ENCODE results near the gene CEP120.
"Not testable (repeated sequence)": the region's sequence is repeated elsewhere in the genome, so short reads cannot be mapped to it uniquely, and the experiment has no call there.

Gene CEP120

DNA sequence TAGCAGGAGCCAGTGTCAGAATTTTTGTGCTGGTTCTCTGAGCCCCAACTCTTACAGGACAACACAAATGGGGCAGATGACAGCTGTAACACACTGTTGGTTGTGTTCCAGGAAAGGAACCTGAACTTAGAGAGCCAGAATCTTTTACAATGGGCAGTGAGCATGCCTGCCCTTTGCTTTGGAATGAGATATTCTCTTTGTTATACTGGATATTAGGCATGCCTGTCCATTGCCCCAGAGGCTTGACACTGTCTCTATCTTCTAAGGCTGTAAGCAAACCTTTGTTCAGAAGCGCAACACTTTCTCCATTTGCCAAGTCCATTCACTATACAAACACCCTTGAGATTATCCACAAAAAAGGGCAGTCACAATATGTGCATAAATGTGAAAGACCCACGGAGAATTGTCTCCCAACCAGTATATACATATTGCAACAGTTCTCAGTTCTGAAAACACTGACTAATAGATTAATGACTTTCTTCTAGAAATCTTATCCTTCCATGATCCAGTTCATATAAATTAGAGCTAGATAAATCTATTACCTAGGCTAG lies 26.3 kb upstream of the CEP120 start:
- H3K4me1 ChIP-seq (ENCODE audit: insufficient read depth, low read length), result no peaks in the 10 kb centered on the region
- H3K9ac ChIP-seq (ENCODE audit: low read depth, low read length), result no peak overlapping the region
- H3K9me3 ChIP-seq (ENCODE audit: control insufficient read depth, insufficient read depth, low read length), result no peaks in the 10 kb centered on the region
- no peaks in the 10 kb centered on the region for H3K36me3 ChIP-seq (ENCODE audit: insufficient read depth, low read length)

DNA sequence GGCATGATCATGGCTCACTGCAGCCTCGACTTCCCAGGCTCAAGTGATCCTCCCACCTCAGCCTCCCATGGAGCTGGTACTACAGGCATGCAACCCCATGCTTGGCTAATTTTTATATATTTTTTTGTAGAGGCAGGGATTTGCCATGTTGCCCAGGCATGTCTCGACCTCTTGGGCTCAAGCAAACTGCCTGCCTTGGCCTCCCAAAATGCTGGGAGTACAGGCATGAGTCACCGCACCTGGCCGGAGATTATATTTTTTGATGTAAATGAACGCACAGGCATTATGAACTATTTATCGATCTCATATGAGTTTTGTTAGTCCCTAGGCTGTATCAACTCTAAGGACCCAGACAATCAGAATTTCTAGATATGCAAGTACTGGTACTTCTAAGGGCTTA lies 25.5 kb upstream of the CEP120 start:
- H3K4me1 ChIP-seq (ENCODE audit: insufficient read depth, low read length), result no peaks in the 10 kb centered on the region
- H3K9ac ChIP-seq (ENCODE audit: low read depth, low read length), result no peak overlapping the region
- no peaks in the 10 kb centered on the region for H3K9me3 ChIP-seq (ENCODE audit: control insufficient read depth, insufficient read depth, low read length)
- no peaks in the 10 kb centered on the region for H3K36me3 ChIP-seq (ENCODE audit: insufficient read depth, low read length)

DNA sequence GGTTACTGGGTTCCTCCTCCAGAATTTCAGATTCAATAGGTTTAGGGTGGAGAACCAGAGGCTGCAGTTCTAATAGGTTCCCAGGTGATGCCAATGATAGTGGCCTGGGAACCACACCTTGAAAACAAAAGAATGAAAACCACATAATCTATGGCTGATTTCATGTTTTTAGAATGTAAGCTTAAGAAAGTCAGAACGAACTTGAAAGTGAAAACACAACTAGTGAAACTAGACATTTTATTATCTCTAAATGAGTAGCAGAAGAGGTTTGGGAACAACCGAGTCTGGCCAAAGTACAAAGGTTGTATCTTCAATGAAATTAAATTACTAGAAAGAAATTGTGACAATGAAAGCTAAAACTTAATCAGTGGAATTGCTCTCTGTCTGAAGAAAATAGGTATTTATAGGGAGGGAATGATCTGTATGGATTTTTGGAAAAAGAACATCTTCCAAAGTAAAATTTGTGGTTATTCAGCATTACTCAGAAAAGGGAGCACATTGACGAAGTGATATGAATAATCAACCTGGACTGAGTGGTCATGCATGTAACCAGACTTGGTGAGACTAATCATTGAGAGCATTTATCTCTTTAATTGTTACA lies 24.9 kb upstream of the CEP120 start:
- Histone ChIP-seq H3K4me1 (ENCODE audit: insufficient read depth, low read length) (no peaks in the 10 kb centered on the region), H3K9ac (ENCODE audit: low read depth, low read length) (no peak overlapping the region), H3K9me3 (ENCODE audit: control insufficient read depth, insufficient read depth, low read length) (no peaks in the 10 kb centered on the region), H3K36me3 (ENCODE audit: insufficient read depth, low read length) (no peaks in the 10 kb centered on the region)

DNA sequence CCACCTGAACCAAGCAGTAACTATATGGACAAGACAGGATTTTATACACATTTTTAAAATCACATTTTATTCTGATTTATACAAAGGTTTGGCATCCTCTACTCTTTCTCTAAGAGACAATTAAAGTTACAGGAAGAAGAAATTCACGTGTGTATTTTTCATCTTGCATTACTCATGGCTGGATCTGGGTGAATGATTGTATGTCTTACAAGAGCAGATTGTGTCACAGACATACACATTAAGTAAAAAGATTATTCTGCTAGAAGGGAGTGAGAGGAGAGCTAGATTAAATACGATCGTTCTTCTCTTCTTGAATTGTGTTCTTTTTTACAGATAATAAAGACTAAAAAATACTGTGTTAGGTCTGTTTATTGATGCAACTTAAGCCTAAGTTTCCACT lies 20.8 kb upstream of the CEP120 start:
- no peaks in the 10 kb centered on the region for H3K9me3 ChIP-seq (ENCODE audit: control insufficient read depth, insufficient read depth, low read length)
- H3K9ac ChIP-seq (ENCODE audit: low read depth, low read length), result no peak overlapping the region
- no peaks in the 10 kb centered on the region for H3K4me1 ChIP-seq (ENCODE audit: insufficient read depth, low read length)
- no peaks in the 10 kb centered on the region for H3K36me3 ChIP-seq (ENCODE audit: insufficient read depth, low read length)

DNA sequence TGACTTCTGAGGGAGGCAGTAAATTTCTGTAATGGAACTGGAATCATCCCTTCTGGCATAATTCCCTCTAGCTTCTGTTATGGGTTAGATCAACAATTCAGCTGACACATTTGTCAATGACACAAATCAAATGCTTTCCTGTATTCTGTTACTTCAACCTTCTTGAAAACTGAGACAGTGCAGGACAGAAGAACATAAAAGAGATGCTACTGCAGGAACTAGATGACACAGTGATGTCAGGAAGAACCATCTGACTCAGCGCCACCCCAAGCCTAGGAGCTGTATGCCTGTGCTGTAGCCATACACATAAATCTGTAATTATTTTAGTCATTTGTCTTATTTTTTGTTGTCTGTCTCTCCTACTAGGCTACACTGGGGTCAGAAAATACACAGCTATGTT lies 18.2 kb upstream of the CEP120 start:
- Histone ChIP-seq H3K9ac (ENCODE audit: low read depth, low read length) (no peak overlapping the region), H3K9me3 (ENCODE audit: control insufficient read depth, insufficient read depth, low read length) (no peaks in the 10 kb centered on the region), H3K36me3 (ENCODE audit: insufficient read depth, low read length) (no peaks in the 10 kb centered on the region), H3K4me1 (ENCODE audit: insufficient read depth, low read length) (0 out of 2 replicates have a peak, but pooled peaks cover 5% of the 10 kb centered on the region)

DNA sequence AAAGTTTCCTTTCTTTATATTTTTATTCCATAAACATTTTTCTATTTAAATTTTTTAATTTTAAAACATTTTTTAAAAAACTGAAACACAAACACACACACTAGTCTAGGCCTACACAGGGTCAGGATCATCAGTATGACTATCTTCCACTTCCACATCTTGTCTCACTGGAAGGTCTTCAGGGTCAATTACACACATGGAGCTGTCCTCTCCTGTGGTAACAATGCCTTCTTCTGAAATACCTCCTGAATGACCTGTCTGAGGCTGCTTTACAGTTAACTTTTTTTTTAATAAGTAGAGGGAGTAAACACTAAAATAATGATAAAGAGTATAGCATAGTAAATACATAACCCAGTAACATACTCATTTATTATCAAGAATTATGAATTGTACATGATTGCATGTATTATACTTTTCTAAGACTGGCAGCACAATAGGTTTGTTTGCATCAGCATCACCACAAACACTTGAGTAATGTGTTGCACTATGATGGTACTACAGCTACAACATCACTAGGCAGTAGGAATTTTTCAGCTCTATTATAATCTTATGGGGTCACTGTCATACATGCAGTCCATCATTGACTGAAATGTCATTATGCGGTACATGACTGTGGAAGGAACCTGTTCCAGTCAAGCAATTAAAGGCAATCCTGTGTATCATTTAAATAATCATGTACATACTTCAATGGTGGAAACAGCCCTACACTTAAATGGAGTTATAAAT lies 17.4 kb upstream of the CEP120 start:
- Histone ChIP-seq H3K9me3 (ENCODE audit: control insufficient read depth, insufficient read depth, low read length) (no peaks in the 10 kb centered on the region), H3K36me3 (ENCODE audit: insufficient read depth, low read length) (no peaks in the 10 kb centered on the region), H3K4me1 (ENCODE audit: insufficient read depth, low read length) (0 out of 2 replicates have a peak, but pooled peaks cover 5% of the 10 kb centered on the region), H3K9ac (ENCODE audit: low read depth, low read length) (no peak overlapping the region)

DNA sequence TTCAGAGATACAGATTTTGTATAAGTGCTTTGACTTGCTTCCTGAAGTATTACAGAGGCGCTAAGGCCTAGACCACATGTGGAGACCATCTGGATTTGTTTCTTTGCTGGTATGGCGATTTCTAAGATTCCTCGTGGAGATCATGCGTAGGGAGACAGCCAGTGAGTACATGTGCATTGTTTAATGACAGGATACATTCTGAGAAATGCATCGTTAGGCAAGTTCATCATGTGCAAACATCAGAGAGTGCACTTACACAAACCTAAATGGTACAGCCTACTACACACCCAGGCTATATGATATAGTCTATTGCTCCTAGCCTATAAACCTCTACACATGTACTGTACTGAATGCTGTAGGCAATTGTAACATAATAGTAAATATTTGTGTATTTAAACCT lies 16.5 kb upstream of the CEP120 start:
- no peaks in the 10 kb centered on the region for H3K36me3 ChIP-seq (ENCODE audit: insufficient read depth, low read length)
- H3K9me3 ChIP-seq (ENCODE audit: control insufficient read depth, insufficient read depth, low read length), result no peaks in the 10 kb centered on the region
- no peak overlapping the region for H3K9ac ChIP-seq (ENCODE audit: low read depth, low read length)

DNA sequence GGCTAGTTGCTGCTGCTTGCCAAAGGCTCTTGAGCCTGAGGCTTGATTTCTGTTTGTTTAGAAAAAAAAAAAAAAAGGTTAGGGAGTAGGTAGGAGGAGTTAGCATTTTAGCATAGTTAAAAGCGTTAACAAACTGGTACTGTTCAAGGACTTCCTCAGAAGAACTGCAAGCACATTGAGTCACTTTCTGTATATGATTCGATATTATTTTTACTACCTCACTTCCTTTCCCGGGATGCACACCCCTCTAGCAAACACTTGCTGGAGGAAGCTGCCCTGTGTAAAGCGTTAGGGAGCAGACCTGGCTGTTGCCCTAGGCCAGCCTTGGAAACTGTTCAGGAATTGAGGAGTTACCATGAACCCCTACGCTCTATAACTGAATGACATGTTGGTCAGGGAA lies 15.7 kb upstream of the CEP120 start:
- H3K4me1 ChIP-seq (ENCODE audit: insufficient read depth, low read length), result 0 out of 2 replicates have a peak, but pooled peaks cover 5% of the 10 kb centered on the region
- H3K9ac ChIP-seq (ENCODE audit: low read depth, low read length), result no peak overlapping the region
- no peaks in the 10 kb centered on the region for H3K36me3 ChIP-seq (ENCODE audit: insufficient read depth, low read length)
- H3K9me3 ChIP-seq (ENCODE audit: control insufficient read depth, insufficient read depth, low read length), result no peaks in the 10 kb centered on the region

More for the DNA sequence above, 16.5 kb upstream of the CEP120 start:
- H3K4me1 ChIP-seq (ENCODE audit: insufficient read depth, low read length), result 0 out of 2 replicates have a peak, but pooled peaks cover 5% of the 10 kb centered on the region

DNA sequence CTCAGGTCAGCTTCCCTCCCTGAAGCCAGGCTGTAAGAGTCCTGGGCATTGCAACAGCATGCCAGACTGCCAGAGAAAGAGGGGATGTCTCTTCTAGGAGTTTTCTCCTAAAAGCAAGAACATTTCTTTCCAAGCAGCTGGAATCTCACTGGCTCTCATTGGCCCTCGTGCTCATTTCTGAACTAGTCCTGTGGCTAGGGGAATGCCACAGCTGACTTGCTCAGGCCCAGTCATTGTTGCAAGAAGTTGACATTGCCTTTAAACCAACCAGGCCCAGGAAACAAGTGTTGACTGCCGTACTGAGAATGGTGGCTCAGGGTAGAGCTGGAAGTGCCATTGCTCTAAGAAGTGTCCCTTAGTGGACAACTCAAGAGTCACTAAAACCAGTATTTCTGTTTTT lies 15.0 kb upstream of the CEP120 start:
- no peak overlapping the region for H3K9ac ChIP-seq (ENCODE audit: low read depth, low read length)
- H3K4me1 ChIP-seq (ENCODE audit: insufficient read depth, low read length), result 0 out of 2 replicates have a peak, but pooled peaks cover 5% of the 10 kb centered on the region
- no peaks in the 10 kb centered on the region for H3K36me3 ChIP-seq (ENCODE audit: insufficient read depth, low read length)
- H3K9me3 ChIP-seq (ENCODE audit: control insufficient read depth, insufficient read depth, low read length), result no peaks in the 10 kb centered on the region

DNA sequence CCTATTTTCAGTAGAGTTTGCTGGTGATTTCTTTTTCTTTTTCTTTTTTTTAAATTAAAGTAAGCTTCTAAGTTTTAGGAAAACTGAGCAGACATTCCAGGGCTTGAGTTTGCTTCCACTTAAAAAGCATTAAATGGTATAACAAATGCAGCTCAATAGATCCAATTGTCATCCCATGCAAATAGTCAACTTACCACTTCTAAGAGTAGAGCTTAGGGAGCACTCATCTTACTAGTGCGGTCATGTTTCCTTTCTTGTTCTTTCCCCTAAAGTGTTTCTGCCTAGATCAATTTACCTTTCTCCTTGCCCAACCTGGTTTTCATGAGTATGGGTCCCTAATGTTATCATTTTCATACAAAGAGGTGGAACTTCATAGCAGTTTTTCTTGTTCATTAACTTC lies 13.0 kb upstream of the CEP120 start:
- H3K9ac ChIP-seq (ENCODE audit: low read depth, low read length), result no peak overlapping the region
- no peaks in the 10 kb centered on the region for H3K36me3 ChIP-seq (ENCODE audit: insufficient read depth, low read length)
- 0 out of 2 replicates have a peak, but pooled peaks cover 5% of the 10 kb centered on the region for H3K4me1 ChIP-seq (ENCODE audit: insufficient read depth, low read length)
- H3K9me3 ChIP-seq (ENCODE audit: control insufficient read depth, insufficient read depth, low read length), result no peaks in the 10 kb centered on the region

DNA sequence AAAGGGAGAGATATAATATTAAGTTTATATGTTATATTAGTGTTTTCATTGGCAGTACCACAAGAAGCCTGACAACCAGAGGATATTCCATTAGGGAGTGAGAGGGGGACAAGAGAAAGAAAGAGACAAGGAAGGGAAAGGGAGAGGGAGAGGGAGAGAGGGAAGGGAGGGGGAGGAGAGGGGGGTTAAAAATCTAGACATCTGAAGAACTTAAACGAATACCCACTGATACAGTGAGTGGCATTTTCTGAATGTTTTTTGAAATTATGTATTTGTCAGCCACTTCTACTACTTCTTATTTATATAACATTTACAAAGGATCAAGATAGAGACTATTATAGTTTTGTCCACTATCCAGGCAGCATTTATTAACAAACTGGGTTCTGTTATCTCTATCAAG lies 11.6 kb upstream of the CEP120 start:
- Histone ChIP-seq H3K9me3 (ENCODE audit: control insufficient read depth, insufficient read depth, low read length) (no peaks in the 10 kb centered on the region), H3K4me1 (ENCODE audit: insufficient read depth, low read length) (0 out of 2 replicates have a peak, but pooled peaks cover 5% of the 10 kb centered on the region), H3K36me3 (ENCODE audit: insufficient read depth, low read length) (no peaks in the 10 kb centered on the region), H3K9ac (ENCODE audit: low read depth, low read length) (no peak overlapping the region)

DNA sequence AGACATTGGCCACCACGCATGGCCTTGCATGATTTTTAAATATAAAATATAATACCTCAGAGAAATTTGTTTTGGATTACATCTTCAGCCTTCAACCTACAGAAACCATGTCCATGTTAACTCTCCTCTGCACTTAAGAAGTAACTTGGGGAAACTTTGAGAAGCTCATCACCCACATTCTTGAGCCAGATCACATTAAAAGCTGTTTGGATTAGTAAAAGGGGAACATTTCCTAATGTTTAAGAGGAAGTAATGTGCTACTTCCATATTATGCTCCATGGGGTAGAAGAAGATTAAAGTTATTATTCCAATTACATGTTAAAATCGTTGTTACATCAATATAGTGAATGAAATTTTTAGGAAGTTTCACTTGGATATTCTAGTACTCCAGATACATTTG lies 10.4 kb upstream of the CEP120 start:
- no peaks in the 10 kb centered on the region for H3K9me3 ChIP-seq (ENCODE audit: control insufficient read depth, insufficient read depth, low read length)
- H3K9ac ChIP-seq (ENCODE audit: low read depth, low read length), result no peak overlapping the region
- 0 out of 2 replicates have a peak, but pooled peaks cover 5% of the 10 kb centered on the region for H3K4me1 ChIP-seq (ENCODE audit: insufficient read depth, low read length)
- H3K36me3 ChIP-seq (ENCODE audit: insufficient read depth, low read length), result no peaks in the 10 kb centered on the region

DNA sequence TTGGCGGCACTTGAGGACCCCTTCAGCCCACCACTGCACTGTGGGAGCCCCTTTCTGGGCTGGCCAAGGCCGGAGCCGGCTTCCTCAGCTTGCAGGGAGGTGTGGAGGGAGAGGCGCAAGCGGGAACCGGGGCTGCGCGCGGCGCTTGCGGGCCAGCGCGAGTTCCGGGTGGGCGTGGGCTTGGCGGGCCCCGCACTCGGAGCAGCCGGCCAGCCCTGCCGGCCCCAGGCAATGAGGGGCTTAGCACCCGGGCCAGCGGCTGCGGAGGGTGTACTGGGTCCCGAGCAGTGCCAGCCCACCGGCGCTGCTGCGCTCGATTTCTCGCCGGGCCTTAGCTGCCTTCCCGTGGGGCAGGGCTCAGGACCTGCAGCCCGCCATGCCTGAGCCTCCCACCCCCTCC lies 7.2 kb upstream of the CEP120 start:
- H3K36me3 ChIP-seq (ENCODE audit: insufficient read depth, low read length); H3K9me3 ChIP-seq (ENCODE audit: control insufficient read depth, insufficient read depth, low read length); H3K4me1 ChIP-seq (ENCODE audit: insufficient read depth, low read length); H3K9ac ChIP-seq (ENCODE audit: low read depth, low read length): not testable (repeated sequence)

DNA sequence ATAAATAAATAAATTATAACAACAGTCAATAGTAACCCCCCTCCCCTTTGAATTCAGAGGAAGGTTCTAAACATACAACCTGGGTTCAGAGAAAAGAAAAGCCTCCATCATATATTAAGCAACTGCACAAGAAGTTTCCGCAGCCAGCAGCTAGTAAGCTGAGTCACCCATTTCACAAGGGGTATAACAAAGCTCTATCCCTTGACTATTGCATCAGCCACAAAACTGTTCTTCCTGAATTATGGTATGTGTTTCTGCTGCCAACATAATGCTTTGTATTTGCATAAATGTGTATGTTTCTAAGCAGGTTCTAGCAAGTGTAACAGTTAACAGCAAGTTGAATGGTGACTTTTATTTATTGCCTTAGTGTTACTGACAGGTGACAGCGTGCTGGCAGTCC lies 6.8 kb upstream of the CEP120 start:
- Histone ChIP-seq H3K9ac (ENCODE audit: low read depth, low read length) (no peak overlapping the region), H3K9me3 (ENCODE audit: control insufficient read depth, insufficient read depth, low read length) (no peaks in the 10 kb centered on the region), H3K4me1 (ENCODE audit: insufficient read depth, low read length) (no peaks in the 10 kb centered on the region), H3K36me3 (ENCODE audit: insufficient read depth, low read length) (no peaks in the 10 kb centered on the region)

All from ES-I3 (cell line).